ENCODE measurements around the gene DDX60.

The DDX60 gene

GRCh38 chr4:168199260-168199957 is 119.1 kb downstream of the DDX60 start:
- no peak for FAIRE-seq

- no peak for FAIRE-seq
Measured at GRCh38 chr4:168197926-168198325, 120.6 kb downstream of the DDX60 start.

GRCh38 chr4:168188754-168189153 is 129.8 kb downstream of the DDX60 start:
- FAIRE-seq = no peak

GRCh38 chr4:168183717-168184571 is 134.6 kb downstream of the DDX60 start:
- peak; percentile 93 for FAIRE-seq

GRCh38 chr4:168177546-168178149 is 140.9 kb downstream of the DDX60 start:
- FAIRE-seq = no peak

- FAIRE-seq = no peak
Measured at GRCh38 chr4:168174308-168174707, 144.2 kb downstream of the DDX60 start.

GRCh38 chr4:168167714-168168284 is 150.8 kb downstream of the DDX60 start:
- no peak for FAIRE-seq

Measured in endometrium (tissue), 2 donors.